Measurements from ENCODE around the gene SLC19A1. TPM values are rescaled to one million over a fixed set of nuclear protein-coding genes. Genes with fewer than 3 reads are reported as not detected.
A peak's percentile ranks its signal among the peaks of the same experiment; 100 is the strongest.

The SLC19A1 gene
- total RNA-seq, 2 experiments from 2014 or later: 29.2 to 30.3 TPM

DNA sequence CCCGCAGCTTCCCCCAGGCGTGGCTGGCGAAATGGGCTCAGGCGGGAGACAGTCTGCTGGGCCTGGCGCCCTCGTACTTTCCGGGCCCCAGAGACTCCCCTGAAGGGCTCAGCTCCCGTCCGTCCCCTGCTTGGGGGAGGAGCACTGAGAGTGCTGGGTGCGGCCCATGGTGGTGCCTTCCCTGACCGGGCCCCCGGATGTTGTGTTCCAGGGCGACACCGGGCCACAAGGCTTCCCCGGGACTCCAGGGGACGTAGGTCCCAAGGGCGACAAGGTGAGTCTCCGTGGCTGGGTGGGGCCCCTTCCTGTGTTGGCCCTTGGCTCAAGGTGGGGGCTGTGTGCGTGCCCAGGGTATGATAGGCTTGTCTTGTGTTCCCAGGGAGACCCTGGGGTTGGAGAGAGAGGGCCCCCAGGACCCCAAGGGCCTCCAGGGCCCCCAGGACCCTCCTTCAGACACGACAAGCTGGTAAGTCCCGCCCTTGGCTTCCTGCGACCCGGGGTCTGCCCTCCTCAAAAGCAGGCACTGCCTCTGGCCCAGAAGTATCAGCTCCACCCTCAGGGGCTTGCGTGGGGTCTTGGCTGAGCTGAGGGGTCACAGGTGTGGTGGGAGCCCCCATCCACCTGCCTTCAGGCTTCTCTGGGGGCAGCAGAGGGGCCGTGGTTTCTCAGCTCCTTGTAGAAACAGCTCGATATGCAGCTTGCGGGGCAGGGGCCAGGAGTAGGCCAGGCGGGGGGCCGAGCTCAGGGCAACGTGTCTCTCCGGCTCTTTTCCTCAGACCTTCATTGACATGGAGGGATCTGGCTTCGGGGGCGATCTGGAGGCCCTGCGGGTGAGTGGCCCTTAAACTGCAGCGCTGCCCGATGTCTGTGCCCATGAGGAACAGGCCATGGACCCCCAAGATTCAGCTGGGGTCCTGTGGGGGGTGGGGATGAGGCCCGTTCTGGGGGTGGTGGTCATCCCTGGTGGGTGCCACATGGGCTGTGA lies 62.3 kb downstream of the SLC19A1 start:
- no peaks in the 10 kb centered on the region for H3K9me3 Mint-ChIP-seq
- DNase-seq: no peak
- no peaks in the 10 kb centered on the region for H3K36me3 Mint-ChIP-seq
- H3K27me3 Mint-ChIP-seq: no peaks in the 10 kb centered on the region
- ChIA-PET POLR2A (interaction anchor here (0.6 kb wide), 1 partner anchor 493 kb away, joined by 3 read pairs; no protein-coding TSS in a partner anchor), CTCF (interaction anchor here (1.3 to 2.8 kb wide), 2 partner anchors 11 to 117 kb away, joined by 3 to 11 read pairs; no protein-coding TSS in a partner anchor)
- H3K4me3 Mint-ChIP-seq: peak overlapping the region; percentile 6
- peak overlapping the region; percentile 40 for H3K27ac Mint-ChIP-seq
- intact Hi-C loops (cut with micrococcal nuclease): loop anchor here (2.0 kb wide), 2 partner anchors 111 to 339 kb away; no protein-coding TSS in a partner anchor
- peaks cover 24% of the 10 kb centered on the region for H3K4me1 Mint-ChIP-seq (ENCODE audit: low read depth)

DNA sequence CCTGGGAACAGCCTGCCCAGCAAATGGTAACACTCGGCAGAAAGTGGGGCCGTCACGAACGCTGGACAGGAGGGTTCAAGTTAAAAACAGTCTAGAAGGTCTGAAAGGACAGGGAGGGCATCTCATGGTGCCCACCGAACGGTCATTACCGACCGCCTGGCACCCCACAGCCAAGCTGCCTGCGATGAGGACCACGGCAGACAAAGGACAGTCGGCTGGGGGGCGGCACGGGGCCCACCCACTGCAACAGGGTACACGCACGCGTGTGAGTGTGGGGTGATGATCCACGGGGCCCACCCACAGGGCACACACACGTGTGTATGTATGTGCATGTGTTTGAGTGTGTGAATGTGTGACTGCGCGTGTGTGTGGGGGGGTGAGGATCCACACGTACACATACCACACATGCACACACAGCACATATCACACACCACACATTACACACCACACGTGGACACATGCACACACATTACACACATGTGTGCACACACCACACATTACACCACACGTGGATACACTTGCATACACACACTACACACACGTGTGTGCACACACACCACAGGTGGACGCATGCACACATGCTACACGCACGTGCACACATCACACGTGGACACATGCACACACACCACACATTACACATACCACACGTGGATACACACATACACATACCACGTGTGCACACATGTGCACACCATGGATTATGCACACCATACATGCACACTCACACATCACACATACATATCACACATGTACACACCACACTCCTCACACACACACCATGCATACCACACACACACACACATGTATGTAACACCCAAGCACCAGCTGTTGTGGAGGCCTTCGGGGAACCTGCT lies 63.2 kb downstream of the SLC19A1 start:
- Mint-ChIP-seq H3K27ac (peak overlapping the region; percentile 90), H3K4me3 (peak overlapping the region; percentile 78), H3K4me1 (ENCODE audit: low read depth) (peaks cover 24% of the 10 kb centered on the region), H3K9me3 (no peaks in the 10 kb centered on the region), H3K36me3 (no peaks in the 10 kb centered on the region), H3K27me3 (no peaks in the 10 kb centered on the region)
- intact Hi-C loops (cut with micrococcal nuclease): loop anchor here (2.0 kb wide), 2 partner anchors 112 to 340 kb away; no protein-coding TSS in a partner anchor
- POLR2A ChIA-PET: no interaction called here
- CTCF ChIA-PET: interaction anchor here (0.8 to 2.8 kb wide), 7 partner anchors 10 to 402 kb away, joined by 3 to 11 read pairs (median 3); no protein-coding TSS in a partner anchor
- DNase-seq: no peak

DNA sequence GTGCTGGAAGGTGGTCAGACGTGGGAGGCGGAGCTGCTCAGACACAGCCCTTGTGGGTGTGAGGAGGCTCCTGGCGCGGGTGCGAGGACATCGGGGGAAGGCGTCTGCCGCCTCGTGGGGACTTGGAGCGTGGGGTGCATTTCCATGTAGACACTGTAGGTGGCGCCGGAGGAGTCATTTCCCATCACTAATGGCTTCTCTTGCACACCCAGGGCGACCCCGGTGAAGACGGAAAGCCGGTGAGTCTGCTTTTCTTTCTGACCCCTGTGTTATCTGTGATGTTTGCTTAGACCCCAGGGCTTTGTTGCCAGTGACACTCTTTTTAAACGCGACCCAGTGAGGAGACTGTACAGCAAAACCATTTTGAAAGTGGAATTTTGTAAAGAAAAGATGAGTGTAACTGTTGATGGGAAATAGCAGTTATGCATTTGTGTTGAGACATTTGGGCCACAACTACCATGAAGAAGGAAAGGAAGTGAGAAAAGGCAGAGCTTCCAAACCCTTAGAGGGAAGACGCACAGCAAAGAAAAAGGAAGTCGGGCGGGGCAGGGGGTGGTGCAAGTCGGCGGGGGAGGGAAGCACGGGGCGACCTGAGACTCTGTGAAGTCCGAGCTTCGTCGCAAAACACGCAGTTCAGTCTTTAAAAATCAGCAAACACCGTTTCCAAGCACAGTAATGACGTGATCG lies 64.0 kb downstream of the SLC19A1 start:
- H3K36me3 Mint-ChIP-seq: no peaks in the 10 kb centered on the region
- intact Hi-C loops (cut with micrococcal nuclease): loop anchor here (2.0 kb wide), 2 partner anchors 113 to 341 kb away; no protein-coding TSS in a partner anchor
- H3K27me3 Mint-ChIP-seq: no peaks in the 10 kb centered on the region
- peak; percentile 86 for DNase-seq
- ChIA-PET CTCF (interaction anchor here (0.6 to 2.8 kb wide), 9 partner anchors 9 to 445 kb away, joined by 3 to 11 read pairs (median 3); no protein-coding TSS in a partner anchor), POLR2A (no interaction called here)
- H3K4me1 Mint-ChIP-seq (ENCODE audit: low read depth): peaks cover 24% of the 10 kb centered on the region
- peak overlapping the region; percentile 90 for H3K27ac Mint-ChIP-seq
- peak overlapping the region; percentile 78 for H3K4me3 Mint-ChIP-seq
- no peaks in the 10 kb centered on the region for H3K9me3 Mint-ChIP-seq

DNA sequence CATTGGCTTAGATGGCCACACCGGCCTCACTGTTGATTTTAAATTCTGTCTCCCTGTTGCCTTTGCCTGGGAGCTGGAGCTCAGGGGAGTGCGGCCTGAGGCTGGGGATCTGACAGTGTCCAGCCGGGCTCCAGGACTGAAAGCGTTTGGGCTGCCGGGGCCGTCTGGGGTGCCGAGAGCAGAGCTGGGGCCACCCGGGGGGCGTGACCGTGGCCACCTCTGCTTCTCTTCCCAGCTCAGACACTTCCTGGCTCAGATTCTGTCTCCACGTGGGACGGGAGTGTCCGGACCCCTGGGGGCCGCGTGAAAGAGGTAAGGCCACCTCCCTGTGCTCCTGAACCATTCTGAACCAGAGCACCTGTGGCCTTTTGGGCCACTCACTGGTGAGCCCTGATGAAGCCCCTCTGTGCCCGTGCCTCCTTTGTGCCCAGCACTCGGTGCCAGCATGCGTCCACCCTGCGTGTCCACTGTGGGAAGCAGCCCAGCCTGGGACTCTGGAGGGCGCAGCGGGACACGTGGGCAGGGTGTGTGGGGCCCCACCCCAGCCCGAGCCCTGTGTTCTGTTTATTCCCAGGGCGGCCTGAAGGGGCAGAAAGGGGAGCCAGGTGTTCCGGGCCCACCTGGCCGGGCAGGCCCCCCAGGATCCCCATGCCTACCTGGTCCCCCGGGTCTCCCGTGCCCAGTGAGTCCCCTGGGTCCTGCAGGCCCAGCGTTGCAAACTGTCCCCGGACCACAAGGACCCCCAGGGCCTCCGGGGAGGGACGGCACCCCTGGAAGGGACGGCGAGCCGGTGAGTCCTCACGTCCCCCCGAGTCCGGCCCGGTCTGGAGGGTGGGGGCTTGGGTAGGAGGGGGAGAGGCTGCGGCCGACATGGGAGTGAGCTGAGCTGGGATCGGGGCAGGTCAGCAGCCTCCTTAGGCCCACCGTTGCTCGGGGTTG lies 64.8 kb downstream of the SLC19A1 start:
- Mint-ChIP-seq H3K4me1 (ENCODE audit: low read depth) (peaks cover 20% of the 10 kb centered on the region), H3K27me3 (no peaks in the 10 kb centered on the region), H3K36me3 (no peaks in the 10 kb centered on the region), H3K27ac (peak overlapping the region; percentile 90), H3K4me3 (peak overlapping the region; percentile 78), H3K9me3 (no peaks in the 10 kb centered on the region)
- intact Hi-C loops (cut with micrococcal nuclease): loop anchor here (2.0 kb wide), 2 partner anchors 113 to 341 kb away; no protein-coding TSS in a partner anchor
- POLR2A ChIA-PET: no interaction called here
- CTCF ChIA-PET: interaction anchor here (0.6 to 1.7 kb wide), 6 partner anchors 14 to 446 kb away, joined by 3 to 6 read pairs (median 4); no protein-coding TSS in a partner anchor
- no peak for DNase-seq

DNA sequence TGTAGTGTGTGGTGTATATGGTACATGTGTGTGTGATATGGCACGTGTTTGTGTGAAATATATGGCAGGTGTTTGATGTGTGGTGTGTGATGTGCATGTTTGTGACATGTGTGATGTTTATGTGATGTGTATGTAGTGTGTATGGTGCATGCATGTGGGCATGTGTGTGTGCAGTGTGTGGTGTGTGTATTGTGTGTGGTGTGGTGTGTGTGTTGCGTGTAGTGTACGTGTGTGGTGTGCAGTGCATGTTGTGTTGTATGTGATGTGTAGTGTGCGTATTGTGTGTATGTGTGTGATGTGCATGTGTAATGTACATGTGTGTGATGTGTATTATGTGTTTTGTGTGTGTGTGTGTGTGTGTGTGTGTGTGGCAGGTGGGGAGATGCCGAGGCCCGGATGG lies 65.7 kb downstream of the SLC19A1 start:
- H3K9me3 Mint-ChIP-seq: no peaks in the 10 kb centered on the region
- peak overlapping the region; percentile 4 for H3K27ac Mint-ChIP-seq
- H3K27me3 Mint-ChIP-seq: no peaks in the 10 kb centered on the region
- intact Hi-C loops (cut with micrococcal nuclease): no loop called here
- no peak overlapping the region for H3K4me3 Mint-ChIP-seq
- ChIA-PET CTCF (interaction anchor here (1.0 kb wide), 1 partner anchor 120 kb away, joined by 3 read pairs; no protein-coding TSS in a partner anchor), POLR2A (no interaction called here)
- peaks cover 22% of the 10 kb centered on the region for H3K4me1 Mint-ChIP-seq (ENCODE audit: low read depth)
- H3K36me3 Mint-ChIP-seq: no peaks in the 10 kb centered on the region
- no peak for DNase-seq

DNA sequence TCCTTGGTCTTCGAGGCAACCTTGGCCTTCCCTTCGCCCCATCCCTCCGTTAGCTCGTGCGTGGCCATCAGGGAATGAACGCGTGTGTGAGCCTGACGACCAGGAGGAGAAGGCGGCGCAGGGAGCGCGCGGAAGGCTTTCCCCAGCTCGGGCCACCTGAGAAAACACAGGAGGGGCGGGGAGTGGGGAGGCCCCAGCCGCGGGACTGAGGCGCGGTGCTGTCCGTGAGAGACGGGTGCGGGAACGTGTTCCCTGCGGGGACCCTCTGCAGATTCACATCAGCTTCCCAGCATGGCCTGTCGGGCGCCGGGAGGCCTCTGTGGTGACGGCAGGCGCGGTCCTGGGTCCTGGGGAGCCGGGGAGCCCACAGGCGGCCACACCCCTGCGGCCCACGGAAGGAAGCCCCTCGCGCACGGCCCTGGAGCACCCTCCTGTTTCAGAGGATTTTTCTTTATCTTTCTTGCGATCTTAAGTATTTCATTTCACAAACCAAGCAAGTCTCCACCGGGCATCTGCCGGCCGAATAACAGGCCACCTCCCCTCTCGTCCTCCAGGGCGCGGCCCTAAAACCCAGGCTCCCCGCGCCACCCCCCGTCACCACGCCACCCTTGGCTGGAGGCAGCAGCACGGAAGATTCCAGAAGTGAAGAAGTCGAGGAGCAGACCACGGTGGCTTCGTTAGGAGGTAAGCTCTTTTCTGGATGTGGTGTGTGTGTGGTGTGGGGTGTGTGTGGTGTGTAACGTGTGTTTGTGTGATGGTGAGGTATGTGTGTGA lies 66.3 kb downstream of the SLC19A1 start:
- POLR2A ChIA-PET: no interaction called here
- H3K27ac Mint-ChIP-seq: peak overlapping the region; percentile 4

GRCh38 chr21:45475004-45475685 lies 67.1 kb downstream of the SLC19A1 start:
- H3K27ac Mint-ChIP-seq: no peak overlapping the region
- H3K36me3 Mint-ChIP-seq: no peaks in the 10 kb centered on the region
- ChIA-PET CTCF (no interaction called here), POLR2A (no interaction called here)
- H3K9me3 Mint-ChIP-seq: no peaks in the 10 kb centered on the region
- DNase-seq: no peak
- H3K4me1 Mint-ChIP-seq (ENCODE audit: low read depth): peaks cover 32% of the 10 kb centered on the region
- intact Hi-C loops (cut with micrococcal nuclease): no loop called here
- no peak overlapping the region for H3K4me3 Mint-ChIP-seq
- H3K27me3 Mint-ChIP-seq: no peaks in the 10 kb centered on the region

More for the DNA sequence above, 66.3 kb downstream of the SLC19A1 start:
- Mint-ChIP-seq H3K9me3 (no peaks in the 10 kb centered on the region), H3K36me3 (no peaks in the 10 kb centered on the region), H3K4me1 (ENCODE audit: low read depth) (peaks cover 27% of the 10 kb centered on the region), H3K27me3 (no peaks in the 10 kb centered on the region), H3K4me3 (no peak overlapping the region)
- intact Hi-C loops (cut with micrococcal nuclease): no loop called here
- CTCF ChIA-PET: interaction anchor here (1.0 kb wide), 1 partner anchor 120 kb away, joined by 3 read pairs; no protein-coding TSS in a partner anchor
- DNase-seq: no peak

DNA sequence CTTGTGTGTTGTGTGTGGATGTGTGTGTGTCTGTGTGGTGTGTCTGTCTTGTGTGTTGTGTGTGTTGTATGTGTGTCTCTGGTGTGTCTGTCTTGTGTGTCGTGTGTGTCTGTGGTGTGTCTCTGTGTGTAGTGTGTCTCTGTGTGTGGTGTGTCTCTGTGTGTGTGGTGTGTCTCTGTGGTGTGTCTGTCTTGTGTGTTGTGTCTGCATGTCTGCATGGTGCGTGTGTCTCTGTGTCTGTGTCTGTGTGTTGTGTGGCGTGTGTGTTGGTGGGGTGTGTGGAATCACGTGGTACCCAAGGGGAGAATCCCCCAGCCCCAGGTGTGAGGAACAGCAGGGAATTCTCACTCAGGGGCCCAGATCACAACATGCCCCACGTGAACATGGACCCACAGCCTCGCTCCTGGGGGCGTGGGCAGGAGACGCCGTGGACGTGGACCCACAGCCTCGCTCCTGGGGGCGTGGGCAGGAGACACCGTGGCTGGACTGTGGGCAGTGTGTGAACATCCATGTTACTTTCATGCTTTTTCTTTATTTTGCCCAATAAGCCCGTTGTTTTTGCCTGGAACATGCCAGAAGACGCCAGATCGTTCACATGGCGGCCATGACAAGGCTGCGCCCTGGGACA lies 67.8 kb downstream of the SLC19A1 start:
- no peak overlapping the region for H3K27ac Mint-ChIP-seq
- CTCF ChIA-PET: interaction anchor here (1.0 kb wide), 1 partner anchor 17 kb away, joined by 3 read pairs; no protein-coding TSS in a partner anchor

DNA sequence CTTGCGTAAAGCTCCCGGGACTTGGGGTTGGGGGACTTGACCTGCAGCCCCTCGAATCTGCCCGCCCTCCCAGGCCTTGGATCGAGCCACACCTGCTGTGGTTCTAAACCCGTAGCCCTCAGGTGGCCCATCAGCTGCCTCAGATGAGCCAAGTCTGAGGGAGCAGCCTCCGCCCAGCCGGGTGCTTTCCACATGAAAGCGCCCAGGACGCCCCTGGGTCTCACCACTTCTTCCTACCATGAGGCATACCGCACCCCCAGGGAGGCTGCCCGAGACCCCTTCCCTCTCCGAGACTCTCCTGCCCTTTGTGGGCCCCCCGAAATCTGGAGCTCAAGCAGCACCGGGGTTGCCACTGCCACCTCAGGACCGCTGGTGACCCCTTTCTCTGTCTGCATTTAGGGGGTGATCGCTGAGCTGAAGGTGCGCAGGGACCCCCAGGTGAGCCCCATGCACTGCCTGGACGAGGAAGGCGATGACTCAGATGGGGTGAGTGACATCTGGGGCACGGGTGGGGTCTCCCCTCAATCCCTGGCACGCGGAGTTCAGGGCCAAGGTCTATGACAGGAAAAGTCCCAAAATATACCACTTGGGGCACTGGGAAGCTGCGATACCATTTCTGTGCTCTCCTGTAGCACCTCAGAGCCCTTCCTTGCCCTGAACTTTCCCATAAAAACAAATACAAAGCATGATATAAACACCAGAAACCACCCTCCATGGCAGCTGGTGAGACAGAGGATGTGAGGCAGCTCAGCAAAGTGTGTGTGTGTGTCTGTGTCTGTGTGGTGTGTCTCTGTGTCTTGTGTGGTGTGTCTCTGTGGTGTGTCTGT lies 68.5 kb downstream of the SLC19A1 start:
- H3K36me3 Mint-ChIP-seq: no peaks in the 10 kb centered on the region
- POLR2A ChIA-PET: no interaction called here
- CTCF ChIA-PET: interaction anchor here (1.0 kb wide), 1 partner anchor 17 kb away, joined by 3 read pairs; no protein-coding TSS in a partner anchor
- DNase-seq: no peak
- no peaks in the 10 kb centered on the region for H3K27me3 Mint-ChIP-seq
- H3K27ac Mint-ChIP-seq: no peak overlapping the region
- intact Hi-C loops (cut with micrococcal nuclease): no loop called here
- H3K4me3 Mint-ChIP-seq: no peak overlapping the region
- H3K4me1 Mint-ChIP-seq (ENCODE audit: low read depth): peaks cover 25% of the 10 kb centered on the region
- no peaks in the 10 kb centered on the region for H3K9me3 Mint-ChIP-seq

More for the DNA sequence above, 67.8 kb downstream of the SLC19A1 start:
- POLR2A ChIA-PET: no interaction called here
- no peaks in the 10 kb centered on the region for H3K27me3 Mint-ChIP-seq
- no peaks in the 10 kb centered on the region for H3K9me3 Mint-ChIP-seq
- intact Hi-C loops (cut with micrococcal nuclease): no loop called here
- peaks cover 32% of the 10 kb centered on the region for H3K4me1 Mint-ChIP-seq (ENCODE audit: low read depth)
- H3K4me3 Mint-ChIP-seq: no peak overlapping the region
- no peaks in the 10 kb centered on the region for H3K36me3 Mint-ChIP-seq
- no peak for DNase-seq

All from activated CD4-positive, alpha-beta memory T cell treated with anti-CD3 and anti-CD28 coated beads for 36 hours (primary cell).